PC-9 (cell line): ENCODE results near the gene CA12. TPM values are rescaled to one million over a fixed set of nuclear protein-coding genes. Genes with fewer than 3 reads are reported as not detected.

ENCODE experiments used
- BruUV-seq: library from RNA; stranded (reverse); fragments of 400-500 nt; replicated peaks from 2 replicates; lab custom pipeline; 2021; lab: Mats Ljungman, UMichigan
- CTCF ChIA-PET: fragments of 300-600 bp; sonication (Branson Sonifier 250); formaldehyde crosslinking; loops from one replicate; lab custom pipeline; 2022; ENCODE audit warnings: antibody characterized with exemption; lab: Charles Lee
- POLR2A ChIA-PET: fragments of 300-600 bp; sonication (Branson Sonifier 250); formaldehyde crosslinking; loops from one replicate; lab custom pipeline; 2022; ENCODE audit warnings: antibody characterized with exemption; ENCODE audit not compliant: unreplicated experiment; lab: Charles Lee
- DNase-seq, 2 experiments: peaks; one replicate each; pipeline versions ENCODE4 v3.0.0 to v3.0.0-alpha.2; 2015 to 2022; ENCODE audit warnings: mixed read lengths in 1 of 2
- H2AFZ ChIP-seq: fragments of 200-600 bp; sonication (generic); 2 replicates; pipeline ENCODE4 v1.8.1; 2017; ENCODE audit warnings: antibody characterized with exemption
- H3F3A ChIP-seq: fragments of 200-600 bp; sonication (generic); 2 replicates; pipeline ENCODE4 v1.8.1; 2017; ENCODE audit warnings: antibody characterized with exemption, mild to moderate bottlenecking, low read depth; ENCODE audit not compliant: insufficient read depth
- H3K27ac ChIP-seq: fragments of 200-600 bp; sonication (generic); 2 replicates; pipeline ENCODE4 v1.6.1; 2016; ENCODE audit warnings: mixed run types
- H3K27me3 ChIP-seq: fragments of 200-600 bp; sonication (generic); 2 replicates; pipeline ENCODE4 v1.6.1; 2016; ENCODE audit warnings: low read depth, mixed run types; ENCODE audit not compliant: insufficient read depth
- H3K36me3 ChIP-seq: fragments of 200-600 bp; sonication (generic); 2 replicates; pipeline ENCODE4 v1.6.1; 2016; ENCODE audit warnings: low read depth, mixed run types
- H3K4me1 ChIP-seq: fragments of 200-600 bp; sonication (generic); replicated peaks from 2 replicates; pipeline ENCODE4 v1.6.1; 2016; ENCODE audit warnings: mixed run types; ENCODE audit not compliant: insufficient read depth
- H3K4me2 ChIP-seq: fragments of 200-600 bp; sonication (generic); 2 replicates; pipeline ENCODE4 v1.6.1; 2017; ENCODE audit warnings: mixed run types
- H3K4me3 ChIP-seq: fragments of 200-600 bp; sonication (generic); 2 replicates; pipeline ENCODE4 v1.6.1; 2016; ENCODE audit warnings: mixed run types
- H3K79me2 ChIP-seq: fragments of 200-600 bp; sonication (generic); 2 replicates; pipeline ENCODE4 v1.6.1; 2017; ENCODE audit warnings: low read depth, mixed run types
- H3K9me2 ChIP-seq: fragments of 200-600 bp; sonication (generic); 2 replicates; pipeline ENCODE4 v1.8.1; 2017; ENCODE audit warnings: mild to moderate bottlenecking; ENCODE audit not compliant: insufficient read depth
- H3K9me3 ChIP-seq: fragments of 200-600 bp; sonication (generic); 2 replicates; pipeline ENCODE4 v1.8.1; 2016; ENCODE audit warnings: low read depth; ENCODE audit not compliant: insufficient read depth
- H4K20me1 ChIP-seq: fragments of 200-600 bp; sonication (generic); 2 replicates; pipeline ENCODE4 v1.8.1; 2017; ENCODE audit not compliant: insufficient read depth
- EZH2 ChIP-seq: fragments of 200-600 bp; sonication (generic); IDR thresholded peaks from 2 replicates; pipeline ENCODE4 v1.8.0; 2017; ENCODE audit warnings: antibody characterized with exemption, low read depth
- intact Hi-C: fragments of 100-400 bp; cut with micrococcal nuclease; formaldehyde crosslinking; loops from one replicate; pipeline ENCODE4 v1.10.0; 2022; ENCODE audit not compliant: unreplicated experiment
- total RNA-seq: library from RNA; stranded (reverse); gene quantifications from 2 replicates; pipeline ENCODE4 v1.2.3, GENCODE V29; 2021
- TF ChIP-seq, protein P1 (sequence below): fragments of 200-600 bp; sonication (generic); conservative IDR thresholded peaks from 2 replicates; pipeline ENCODE4 v1.6.1; 2017; ENCODE audit warnings: mixed run types, antibody characterized with exemption, mild to moderate bottlenecking, moderate library complexity

Gene CA12
- total RNA-seq, 1 experiment from 2014 or later, result 4.6 TPM

DNA sequence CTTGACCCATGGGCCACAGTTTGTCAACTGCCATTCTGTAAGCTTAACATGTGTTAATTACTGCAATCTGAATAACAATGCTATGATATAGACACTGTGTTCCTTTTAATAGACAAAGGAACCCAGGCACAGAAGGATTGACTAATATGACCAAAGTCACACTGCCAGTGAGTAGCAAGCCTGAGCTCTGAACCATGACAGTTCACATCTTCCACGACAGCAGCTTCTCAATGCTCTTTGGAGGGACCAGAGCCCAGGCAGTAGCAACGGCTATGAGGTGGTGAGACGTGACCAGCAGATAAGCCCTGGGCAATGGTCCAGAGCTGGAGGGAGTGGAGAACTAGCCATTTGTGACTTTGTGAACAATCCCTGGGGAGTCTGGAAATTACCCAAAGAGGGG is 19.4 kb downstream of the CA12 start:
- peaks cover 4% of the 10 kb centered on the region; the same call in 1 of the 2 replicates for H3F3A ChIP-seq
- H3K79me2 ChIP-seq, result no peaks in the 10 kb centered on the region
- ChIA-PET CTCF (interaction anchor here (0.5 kb wide), 1 partner anchor 129 kb away, joined by 5 read pairs; no protein-coding TSS in a partner anchor), POLR2A (no interaction called here)
- no peaks in the 10 kb centered on the region for H3K9me3 ChIP-seq
- H3K36me3 ChIP-seq, result no peaks in the 10 kb centered on the region
- H3K4me1 ChIP-seq, result peaks cover 3% of the 10 kb centered on the region
- TF ChIP-seq EZH2, result no peak
- TF ChIP-seq, protein P1, sequence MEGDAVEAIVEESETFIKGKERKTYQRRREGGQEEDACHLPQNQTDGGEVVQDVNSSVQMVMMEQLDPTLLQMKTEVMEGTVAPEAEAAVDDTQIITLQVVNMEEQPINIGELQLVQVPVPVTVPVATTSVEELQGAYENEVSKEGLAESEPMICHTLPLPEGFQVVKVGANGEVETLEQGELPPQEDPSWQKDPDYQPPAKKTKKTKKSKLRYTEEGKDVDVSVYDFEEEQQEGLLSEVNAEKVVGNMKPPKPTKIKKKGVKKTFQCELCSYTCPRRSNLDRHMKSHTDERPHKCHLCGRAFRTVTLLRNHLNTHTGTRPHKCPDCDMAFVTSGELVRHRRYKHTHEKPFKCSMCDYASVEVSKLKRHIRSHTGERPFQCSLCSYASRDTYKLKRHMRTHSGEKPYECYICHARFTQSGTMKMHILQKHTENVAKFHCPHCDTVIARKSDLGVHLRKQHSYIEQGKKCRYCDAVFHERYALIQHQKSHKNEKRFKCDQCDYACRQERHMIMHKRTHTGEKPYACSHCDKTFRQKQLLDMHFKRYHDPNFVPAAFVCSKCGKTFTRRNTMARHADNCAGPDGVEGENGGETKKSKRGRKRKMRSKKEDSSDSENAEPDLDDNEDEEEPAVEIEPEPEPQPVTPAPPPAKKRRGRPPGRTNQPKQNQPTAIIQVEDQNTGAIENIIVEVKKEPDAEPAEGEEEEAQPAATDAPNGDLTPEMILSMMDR, result no peak
- DNase-seq, result no peak
- no peaks in the 10 kb centered on the region for H4K20me1 ChIP-seq
- no peak overlapping the region for H2AFZ ChIP-seq
- H3K27ac ChIP-seq, result no peak overlapping the region
- no peaks in the 10 kb centered on the region for H3K9me2 ChIP-seq
- H3K4me2 ChIP-seq, result no peak overlapping the region
- BruUV-seq, result no TSS peak
- no peaks in the 10 kb centered on the region for H3K27me3 ChIP-seq
- H3K4me3 ChIP-seq, result no peak overlapping the region
- intact Hi-C loops, result no loop called here

- no TSS peak for BruUV-seq
- Histone ChIP-seq H3K4me1 (no peaks in the 10 kb centered on the region), H3K4me3 (no peak overlapping the region), H3K27ac (no peak overlapping the region), H3K4me2 (no peak overlapping the region), H3K27me3 (no peaks in the 10 kb centered on the region), H3K36me3 (no peaks in the 10 kb centered on the region), H4K20me1 (no peaks in the 10 kb centered on the region), H3K79me2 (no peaks in the 10 kb centered on the region), H3K9me3 (no peaks in the 10 kb centered on the region), H2AFZ (no peak overlapping the region), H3K9me2 (no peaks in the 10 kb centered on the region), H3F3A (no peaks in the 10 kb centered on the region)
- POLR2A ChIA-PET, result interaction anchor here (0.7 kb wide), 1 partner anchor 12 kb away, joined by 5 read pairs; no protein-coding TSS in a partner anchor
- intact Hi-C loops, result no loop called here
- DNase-seq, result no peak
- CTCF ChIA-PET, result no interaction called here
- no peak for TF ChIP-seq EZH2
- TF ChIP-seq, protein P1, result no peak
Observed at GRCh38 chr15:63360170-63360569, 21.5 kb downstream of the CA12 start.

DNA sequence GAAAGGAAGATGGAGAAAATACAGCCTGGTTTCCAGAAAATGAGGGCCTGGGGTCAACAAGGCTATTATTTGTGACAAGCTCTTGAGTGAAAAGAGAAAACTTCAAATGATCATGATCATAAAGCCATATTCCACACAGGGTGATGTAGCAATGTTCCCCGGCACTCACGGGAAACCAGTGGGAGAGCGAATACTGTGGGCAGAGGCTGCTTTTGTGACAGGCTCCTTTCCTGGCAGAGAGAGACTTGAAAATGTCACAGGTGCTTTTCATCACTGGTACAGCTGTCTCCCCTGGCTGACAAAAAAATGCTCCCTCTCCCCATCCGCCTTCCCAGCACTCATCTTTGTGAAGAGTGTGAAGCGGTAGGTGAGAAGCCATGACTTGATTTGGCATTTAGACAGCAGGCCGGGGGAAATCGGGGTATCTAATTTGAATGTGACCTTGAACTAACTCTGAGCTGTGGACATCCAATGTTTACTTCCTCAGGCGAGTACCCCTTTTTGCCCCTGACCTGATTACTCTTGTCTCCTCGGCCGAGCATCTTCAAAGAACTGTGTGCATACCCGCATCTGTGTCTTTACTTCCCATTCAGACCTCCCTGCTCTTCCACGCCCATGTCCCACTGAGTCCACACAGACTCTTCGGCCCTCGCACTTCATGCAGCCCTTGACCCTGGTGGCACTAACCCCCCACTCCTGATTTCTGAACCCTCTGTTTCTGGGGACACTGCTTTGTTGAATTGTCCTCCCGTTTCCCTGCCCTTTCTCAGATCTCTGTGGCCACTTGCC is 23.2 kb downstream of the CA12 start:
- Histone ChIP-seq H3K27me3 (no peaks in the 10 kb centered on the region), H3K36me3 (no peaks in the 10 kb centered on the region), H2AFZ (no peak overlapping the region), H3K9me3 (no peaks in the 10 kb centered on the region), H3K4me3 (no peak overlapping the region), H3K79me2 (no peaks in the 10 kb centered on the region), H3K4me1 (no peaks in the 10 kb centered on the region), H3K9me2 (no peaks in the 10 kb centered on the region), H3K27ac (no peak overlapping the region), H3F3A (no peaks in the 10 kb centered on the region), H3K4me2 (no peak overlapping the region), H4K20me1 (no peaks in the 10 kb centered on the region)
- no peak for DNase-seq
- ChIA-PET CTCF (no interaction called here), POLR2A (no interaction called here)
- intact Hi-C loops, result no loop called here
- no TSS peak for BruUV-seq
- TF ChIP-seq, protein P1, result no peak
- no peak for TF ChIP-seq EZH2
